HepG2 (cell line): ENCODE measurements around the gene GDF11. TPM values are rescaled to one million over a fixed set of nuclear protein-coding genes. Genes with fewer than 3 reads are reported as not detected.

Experiments used
- ATAC-seq: fragments of 200-7000 bp; cut with Tn5 transposase; 3 replicates; pipeline ENCODE4 v1.9.1; 2020; ENCODE audit warnings: mild to moderate bottlenecking, moderate library complexity
- BruUV-seq: library from RNA; stranded (reverse); fragments of 400-500 nt; replicated peaks from 2 replicates; lab custom pipeline; 2021; lab: Mats Ljungman, UMichigan
- CTCF ChIA-PET: fragments of 300-600 bp; formaldehyde crosslinking; extraction: SDS; loops from one replicate; lab custom pipeline; 2021; ENCODE audit warnings: low total read pairs, inconsistent platforms, low intra/inter-chr PET ratio; lab: Yijun Ruan, JAX
- POLR2A ChIA-PET: fragments of 350-600 bp; sonication (Branson Sonifier 250); formaldehyde crosslinking; loops from one replicate; lab custom pipeline; 2020; ENCODE audit warnings: antibody characterized with exemption, inconsistent platforms; lab: Yijun Ruan, JAX
- DNase-seq: peaks from one replicate; pipeline ENCODE4 v3.0.0-alpha.2; 2015; ENCODE audit warnings: low spot score
- FAIRE-seq: peaks from 3 replicates; lab custom pipeline; 2011; peaks lifted over from hg19 to GRCh38; lab: Jason Lieb, UNC
- H2AFZ ChIP-seq: one replicate; pipeline ENCODE4 v1.6.1; 2011; ENCODE audit warnings: low read length, inconsistent platforms
- H3K27ac ChIP-seq: fragments of 300-600 bp; 3 replicates; pipeline ENCODE4 v1.8.0; 2011; ENCODE audit warnings: mixed run types, mild to moderate bottlenecking, mixed read lengths, low read length, inconsistent platforms; ENCODE audit not compliant: insufficient read depth; ENCODE audit errors: extremely low read length
- H3K27me3 ChIP-seq, 2 experiments: fragments of 200-600 bp in 1 of 2; 2 replicates in 1 of 2; 3 replicates in 1 of 2; pipeline versions ENCODE4 v1.6.0 to v1.8.0; 2011; ENCODE audit warnings: low read length in 2 of 2, mild to moderate bottlenecking in 2 of 2, moderate library complexity in 2 of 2, inconsistent platforms in 1 of 2; ENCODE audit not compliant: insufficient read depth in 2 of 2, control insufficient read depth in 1 of 2
- H3K36me3 ChIP-seq, 2 experiments: fragments of 200-600 bp in 1 of 2; replicated peaks in 1 of 2; 2 replicates in 1 of 2; 3 replicates in 1 of 2; pipeline versions ENCODE4 v1.5.1 to v1.8.0; 2011; ENCODE audit warnings: low read length in 2 of 2, inconsistent platforms in 1 of 2; ENCODE audit not compliant: insufficient read depth in 2 of 2, control insufficient read depth in 1 of 2
- H3K4me1 ChIP-seq: 2 replicates; pipeline ENCODE4 v1.5.1; 2012; ENCODE audit warnings: low read length, inconsistent platforms; ENCODE audit not compliant: insufficient read depth
- H3K4me2 ChIP-seq: 2 replicates; pipeline ENCODE4 v1.6.0; 2011; ENCODE audit warnings: low read depth, low read length, inconsistent platforms
- H3K4me3 ChIP-seq, 3 experiments: fragments of 200-600 bp in 1 of 3; sonication (generic), shearing (Covaris generic) in 1 of 3; replicated peaks in 1 of 3; 2 replicates each; pipeline ENCODE4 v1.5.1; 2011 to 2016; ENCODE audit warnings: low read length in 3 of 3, inconsistent platforms in 2 of 3, low read depth in 2 of 3, mild to moderate bottlenecking in 2 of 3, control low read depth in 1 of 3, mixed read lengths in 1 of 3; ENCODE audit not compliant: insufficient read depth in 1 of 3
- H3K79me2 ChIP-seq: one replicate; pipeline ENCODE4 v1.6.1; 2011; ENCODE audit warnings: low read length, inconsistent platforms; ENCODE audit not compliant: insufficient read depth
- H3K9ac ChIP-seq: 2 replicates; pipeline ENCODE4 v1.6.0; 2011; ENCODE audit warnings: mild to moderate bottlenecking, low read depth, low read length, inconsistent platforms; ENCODE audit not compliant: insufficient read depth
- H3K9me3 ChIP-seq: 2 replicates; pipeline ENCODE4 v1.5.1; 2012; ENCODE audit warnings: mild to moderate bottlenecking, low read length
- H4K20me1 ChIP-seq: 2 replicates; pipeline ENCODE4 v1.6.0; 2011; ENCODE audit warnings: inconsistent platforms, mild to moderate bottlenecking, low read length, moderate library complexity; ENCODE audit not compliant: insufficient read depth
- KDM5A ChIP-seq: fragments of 200-600 bp; sonication (generic); IDR thresholded peaks from 2 replicates; pipeline ENCODE4 v1.7.0; 2018; ENCODE audit warnings: antibody characterized with exemption, mild to moderate bottlenecking, low read length, borderline replicate concordance
- TBX3 ChIP-seq: fragments of 450-650 bp; IDR thresholded peaks from 2 replicates; pipeline ENCODE4 v1.6.1; 2017; ENCODE audit warnings: antibody characterized with exemption, mild to moderate bottlenecking, inconsistent platforms, borderline replicate concordance
- ZNF790 ChIP-seq: sonication (generic); formaldehyde crosslinking; IDR thresholded peaks from 2 replicates; pipeline ENCODE4 v1.8.0; 2022; ENCODE audit warnings: missing genetic modification reagents, mild to moderate bottlenecking, borderline replicate concordance
- WGBS: methylation state at CpG from one replicate; pipeline ENCODE4 v1.1.6; 2017; ENCODE audit warnings: low lambda C conversion rate; 5-methylcytosine and 5-hydroxymethylcytosine counted together
- in situ Hi-C: cut with HindIII; loops from 2 replicates; pipeline ENCODE4 v1.10.0; 2017; ENCODE audit warnings: low pct_unique_long_range_greater_than_20kb; ENCODE audit not compliant: extremely low pct_ligation_motif_present
- intact Hi-C: fragments of 100-400 bp; cut with micrococcal nuclease; formaldehyde crosslinking; loops from one replicate; pipeline ENCODE4 v1.10.0; 2022; ENCODE audit not compliant: unreplicated experiment
- polyA plus RNA-seq, 8 experiments: library from polyadenylated mRNA; depleted of rRNA in 3 of 8; stranded (reverse) in 7 of 8; unstranded in 1 of 8; fragments of >200 nt; fragmentation: Illumina TruSeq in 4 of 8; extraction: Trizol in 4 of 8; gene quantifications; 2 replicates each; pipeline versions ENCODE4 v1.2.1 to v1.2.3, GENCODE V29; 2011 to 2016; ENCODE audit warnings: low read depth in 4 of 8, missing spikeins in 1 of 8, mixed read lengths in 1 of 8; ENCODE audit not compliant: insufficient read depth in 1 of 8
- total RNA-seq, 5 experiments: library from RNA; depleted of rRNA; stranded (reverse); fragments of >200 nt; fragmentation: Illumina TruSeq; extraction: Trizol; gene quantifications; 2 replicates each; pipeline ENCODE4 v1.2.3, GENCODE V29; 2016; ENCODE audit warnings: low read depth in 1 of 5
- TF ChIP-seq, protein P1 (sequence below): sonication (generic); formaldehyde crosslinking; IDR thresholded peaks from 2 replicates; pipeline ENCODE4 v1.4.0; 2020; ENCODE audit warnings: missing genetic modification reagents
- TF ChIP-seq, protein P2 (sequence below): sonication (generic); IDR thresholded peaks from 2 replicates; pipeline ENCODE4 v1.6.1; 2016; ENCODE audit warnings: low read depth, borderline replicate concordance
- TF ChIP-seq, protein P3 (sequence below): sonication (generic); formaldehyde crosslinking; IDR thresholded peaks from 2 replicates; pipeline ENCODE4 v1.4.0; 2020; ENCODE audit warnings: missing genetic modification reagents
- TF ChIP-seq, protein P4 (sequence below): fragments of 450-650 bp; IDR thresholded peaks from 2 replicates; pipeline ENCODE4 v1.6.1; 2016

GDF11 gene
- total and polyA plus RNA-seq, 2 of the 13 experiments (the other 11 are each of a cell fraction or from before 2014, with no cell fraction given) = 0.63 to 1.5 TPM

DNA sequence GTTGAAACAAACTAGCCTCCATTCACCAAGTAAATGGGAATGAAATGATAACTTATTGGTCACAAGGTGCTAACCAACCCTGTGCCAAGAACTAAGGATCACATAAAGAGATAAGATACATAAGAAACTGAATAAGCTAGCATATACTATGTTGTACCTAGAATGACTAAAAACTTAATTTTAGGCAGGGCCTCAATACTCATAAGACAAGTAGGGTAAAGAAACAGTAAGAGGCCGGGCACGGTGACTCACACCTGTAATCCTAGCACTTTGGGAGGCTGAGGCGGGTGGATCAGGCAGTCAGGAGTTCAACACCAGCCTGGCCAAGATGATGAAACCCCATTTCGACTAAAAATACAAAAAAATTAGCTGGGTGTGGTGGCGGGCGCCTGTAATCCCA, 17.7 kb downstream of the GDF11 start:
- 96% methylated on average over 6 of the region's 6 CpGs for WGBS
- no peak for ATAC-seq
- H4K20me1 ChIP-seq = no peaks in the 10 kb centered on the region
- H3K27ac ChIP-seq = no peak overlapping the region
- H3K4me3 ChIP-seq = no peak overlapping the region
- no peaks in the 10 kb centered on the region for H3K27me3 ChIP-seq
- intact Hi-C loops = no loop called here
- H3K4me1 ChIP-seq = no peaks in the 10 kb centered on the region
- CTCF ChIA-PET = no interaction called here
- no TSS peak for BruUV-seq
- FAIRE-seq = no peak
- POLR2A ChIA-PET = no interaction called here
- no peak overlapping the region for H3K4me2 ChIP-seq
- no peaks in the 10 kb centered on the region for H3K79me2 ChIP-seq
- TF ChIP-seq, protein P1, sequence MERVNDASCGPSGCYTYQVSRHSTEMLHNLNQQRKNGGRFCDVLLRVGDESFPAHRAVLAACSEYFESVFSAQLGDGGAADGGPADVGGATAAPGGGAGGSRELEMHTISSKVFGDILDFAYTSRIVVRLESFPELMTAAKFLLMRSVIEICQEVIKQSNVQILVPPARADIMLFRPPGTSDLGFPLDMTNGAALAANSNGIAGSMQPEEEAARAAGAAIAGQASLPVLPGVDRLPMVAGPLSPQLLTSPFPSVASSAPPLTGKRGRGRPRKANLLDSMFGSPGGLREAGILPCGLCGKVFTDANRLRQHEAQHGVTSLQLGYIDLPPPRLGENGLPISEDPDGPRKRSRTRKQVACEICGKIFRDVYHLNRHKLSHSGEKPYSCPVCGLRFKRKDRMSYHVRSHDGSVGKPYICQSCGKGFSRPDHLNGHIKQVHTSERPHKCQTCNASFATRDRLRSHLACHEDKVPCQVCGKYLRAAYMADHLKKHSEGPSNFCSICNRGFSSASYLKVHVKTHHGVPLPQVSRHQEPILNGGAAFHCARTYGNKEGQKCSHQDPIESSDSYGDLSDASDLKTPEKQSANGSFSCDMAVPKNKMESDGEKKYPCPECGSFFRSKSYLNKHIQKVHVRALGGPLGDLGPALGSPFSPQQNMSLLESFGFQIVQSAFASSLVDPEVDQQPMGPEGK (CRISPR knock-in tag) = no peak
- TF ChIP-seq ZNF790 (CRISPR knock-in tag) (no peak), TBX3 (no peak), KDM5A (no peak)
- TF ChIP-seq, protein P2, sequence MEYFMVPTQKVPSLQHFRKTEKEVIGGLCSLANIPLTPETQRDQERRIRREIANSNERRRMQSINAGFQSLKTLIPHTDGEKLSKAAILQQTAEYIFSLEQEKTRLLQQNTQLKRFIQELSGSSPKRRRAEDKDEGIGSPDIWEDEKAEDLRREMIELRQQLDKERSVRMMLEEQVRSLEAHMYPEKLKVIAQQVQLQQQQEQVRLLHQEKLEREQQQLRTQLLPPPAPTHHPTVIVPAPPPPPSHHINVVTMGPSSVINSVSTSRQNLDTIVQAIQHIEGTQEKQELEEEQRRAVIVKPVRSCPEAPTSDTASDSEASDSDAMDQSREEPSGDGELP = no peak
- TF ChIP-seq, protein P3, sequence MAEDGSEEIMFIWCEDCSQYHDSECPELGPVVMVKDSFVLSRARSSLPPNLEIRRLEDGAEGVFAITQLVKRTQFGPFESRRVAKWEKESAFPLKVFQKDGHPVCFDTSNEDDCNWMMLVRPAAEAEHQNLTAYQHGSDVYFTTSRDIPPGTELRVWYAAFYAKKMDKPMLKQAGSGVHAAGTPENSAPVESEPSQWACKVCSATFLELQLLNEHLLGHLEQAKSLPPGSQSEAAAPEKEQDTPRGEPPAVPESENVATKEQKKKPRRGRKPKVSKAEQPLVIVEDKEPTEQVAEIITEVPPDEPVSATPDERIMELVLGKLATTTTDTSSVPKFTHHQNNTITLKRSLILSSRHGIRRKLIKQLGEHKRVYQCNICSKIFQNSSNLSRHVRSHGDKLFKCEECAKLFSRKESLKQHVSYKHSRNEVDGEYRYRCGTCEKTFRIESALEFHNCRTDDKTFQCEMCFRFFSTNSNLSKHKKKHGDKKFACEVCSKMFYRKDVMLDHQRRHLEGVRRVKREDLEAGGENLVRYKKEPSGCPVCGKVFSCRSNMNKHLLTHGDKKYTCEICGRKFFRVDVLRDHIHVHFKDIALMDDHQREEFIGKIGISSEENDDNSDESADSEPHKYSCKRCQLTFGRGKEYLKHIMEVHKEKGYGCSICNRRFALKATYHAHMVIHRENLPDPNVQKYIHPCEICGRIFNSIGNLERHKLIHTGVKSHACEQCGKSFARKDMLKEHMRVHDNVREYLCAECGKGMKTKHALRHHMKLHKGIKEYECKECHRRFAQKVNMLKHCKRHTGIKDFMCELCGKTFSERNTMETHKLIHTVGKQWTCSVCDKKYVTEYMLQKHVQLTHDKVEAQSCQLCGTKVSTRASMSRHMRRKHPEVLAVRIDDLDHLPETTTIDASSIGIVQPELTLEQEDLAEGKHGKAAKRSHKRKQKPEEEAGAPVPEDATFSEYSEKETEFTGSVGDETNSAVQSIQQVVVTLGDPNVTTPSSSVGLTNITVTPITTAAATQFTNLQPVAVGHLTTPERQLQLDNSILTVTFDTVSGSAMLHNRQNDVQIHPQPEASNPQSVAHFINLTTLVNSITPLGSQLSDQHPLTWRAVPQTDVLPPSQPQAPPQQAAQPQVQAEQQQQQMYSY (CRISPR knock-in tag) = no peak
- TF ChIP-seq, protein P4, sequence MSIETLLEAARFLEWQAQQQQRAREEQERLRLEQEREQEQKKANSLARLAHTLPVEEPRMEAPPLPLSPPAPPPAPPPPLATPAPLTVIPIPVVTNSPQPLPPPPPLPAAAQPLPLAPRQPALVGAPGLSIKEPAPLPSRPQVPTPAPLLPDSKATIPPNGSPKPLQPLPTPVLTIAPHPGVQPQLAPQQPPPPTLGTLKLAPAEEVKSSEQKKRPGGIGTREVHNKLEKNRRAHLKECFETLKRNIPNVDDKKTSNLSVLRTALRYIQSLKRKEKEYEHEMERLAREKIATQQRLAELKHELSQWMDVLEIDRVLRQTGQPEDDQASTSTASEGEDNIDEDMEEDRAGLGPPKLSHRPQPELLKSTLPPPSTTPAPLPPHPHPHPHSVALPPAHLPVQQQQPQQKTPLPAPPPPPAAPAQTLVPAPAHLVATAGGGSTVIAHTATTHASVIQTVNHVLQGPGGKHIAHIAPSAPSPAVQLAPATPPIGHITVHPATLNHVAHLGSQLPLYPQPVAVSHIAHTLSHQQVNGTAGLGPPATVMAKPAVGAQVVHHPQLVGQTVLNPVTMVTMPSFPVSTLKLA = no peak
- TF ChIP-seq, all 625 proteins: peak for 0
- Histone ChIP-seq H3K9ac (no peak overlapping the region), H3K36me3 (peaks cover 14 to 70% of the 10 kb centered on the region in 2 experiments; a peak in 4 of 5 replicates), H2AFZ (no peak overlapping the region), H3K9me3 (no peaks in the 10 kb centered on the region)
- in situ Hi-C loops = no loop called here
- DNase-seq = no peak
